ENCODE results near the gene RET.

The RET gene

DNA sequence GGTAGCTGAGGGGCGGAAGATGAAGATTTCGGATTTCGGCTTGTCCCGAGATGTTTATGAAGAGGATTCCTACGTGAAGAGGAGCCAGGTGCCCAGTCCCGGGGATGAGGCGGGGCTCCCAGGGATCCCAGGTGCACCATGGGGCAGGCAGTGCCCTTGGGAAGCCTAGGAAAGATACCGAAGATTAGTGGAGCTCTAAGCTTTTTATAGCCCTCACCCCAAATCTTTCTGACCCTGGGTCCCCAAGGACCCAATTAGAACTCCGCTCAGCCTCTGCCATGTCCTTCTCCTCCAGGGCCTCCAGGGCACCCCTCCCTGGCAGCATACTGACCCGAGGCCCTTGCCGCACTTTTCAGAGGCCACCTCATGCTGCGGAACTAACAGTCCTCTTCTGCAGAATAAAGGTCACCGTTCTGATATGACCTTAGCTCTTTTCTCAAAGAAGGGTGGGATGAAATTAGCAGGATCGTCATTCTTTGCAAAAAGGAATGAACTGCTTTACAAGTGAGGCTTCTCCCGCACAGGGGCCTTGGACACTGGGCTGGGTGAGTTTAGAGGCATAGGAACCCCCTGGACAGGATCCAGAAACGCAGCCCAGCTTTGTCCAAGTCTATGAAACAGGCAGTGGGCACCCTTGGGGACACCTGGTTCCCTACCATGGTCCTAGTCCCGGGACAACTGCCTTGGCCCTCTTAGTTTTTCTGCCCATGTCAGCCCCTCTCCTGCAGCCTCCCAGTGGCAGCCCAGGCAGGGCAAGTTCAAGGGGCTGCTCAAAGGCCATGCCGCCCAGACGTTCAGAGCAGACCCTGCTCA is 43.5 kb downstream of the RET start:
- DNase-seq (ENCODE audit: low read depth, low spot score): no peak

DNA sequence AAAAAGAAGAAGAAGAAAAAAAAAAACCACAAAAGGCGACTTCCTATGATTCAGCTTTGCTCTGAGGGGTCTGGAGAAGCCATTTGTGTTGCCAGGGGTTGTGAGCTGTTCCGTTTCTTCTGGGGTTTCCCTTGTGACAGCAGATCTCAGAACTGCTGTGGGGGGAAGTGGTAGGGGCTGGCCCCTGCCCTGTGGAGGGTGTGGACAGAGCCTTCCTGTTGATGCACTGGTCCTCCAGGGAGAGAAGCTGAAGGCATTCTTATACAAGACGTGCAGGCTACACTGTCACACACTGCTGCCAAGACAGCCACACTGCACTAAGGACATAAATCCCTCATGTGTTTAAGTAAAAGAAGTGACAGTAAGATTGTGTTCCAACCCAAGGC is 44.1 kb downstream of the RET start:
- DNase-seq (ENCODE audit: low read depth, low spot score): no peak

DNA sequence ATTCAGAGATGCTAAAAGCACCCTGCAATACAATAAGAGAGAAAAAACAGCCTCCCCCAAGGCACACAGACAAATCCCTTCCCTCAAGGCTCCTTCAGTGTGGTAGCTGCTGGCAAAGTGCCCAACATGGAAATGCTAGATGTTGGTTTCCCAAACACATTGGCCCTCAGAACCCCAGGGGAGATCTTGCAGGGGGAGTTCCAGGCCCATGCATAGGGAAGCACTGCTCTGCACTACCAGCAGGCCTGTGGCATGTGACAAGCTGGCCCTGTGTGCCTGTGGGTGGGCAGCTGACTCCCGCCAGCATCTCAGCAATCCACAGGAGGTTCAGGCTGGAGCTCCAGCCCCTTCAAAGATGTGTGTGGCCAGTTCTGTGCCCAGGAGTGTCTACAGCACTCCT is 44.6 kb downstream of the RET start:
- DNase-seq (ENCODE audit: low read depth, low spot score): no peak

DNA sequence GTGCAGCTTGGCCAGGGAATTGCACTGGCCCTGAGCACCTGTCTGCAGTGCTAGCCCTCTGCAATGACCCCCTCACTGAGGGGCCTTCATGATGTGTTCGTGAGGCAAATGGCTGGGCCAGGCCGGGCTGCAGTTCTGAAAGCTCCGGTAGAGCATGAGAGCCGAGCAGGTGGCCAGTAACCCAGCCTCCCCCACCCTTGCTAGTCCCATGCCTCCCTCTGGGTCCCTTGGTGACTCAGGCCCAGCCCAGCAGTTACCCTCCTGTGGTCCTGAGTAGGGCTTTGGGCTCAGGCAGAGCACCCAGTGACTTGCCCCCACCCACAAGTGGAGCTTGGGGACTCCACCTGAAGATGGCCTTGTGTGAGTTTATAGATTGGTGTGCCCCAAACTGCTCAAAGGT is 45.2 kb downstream of the RET start:
- DNase-seq (ENCODE audit: low read depth, low spot score): no peak

DNA sequence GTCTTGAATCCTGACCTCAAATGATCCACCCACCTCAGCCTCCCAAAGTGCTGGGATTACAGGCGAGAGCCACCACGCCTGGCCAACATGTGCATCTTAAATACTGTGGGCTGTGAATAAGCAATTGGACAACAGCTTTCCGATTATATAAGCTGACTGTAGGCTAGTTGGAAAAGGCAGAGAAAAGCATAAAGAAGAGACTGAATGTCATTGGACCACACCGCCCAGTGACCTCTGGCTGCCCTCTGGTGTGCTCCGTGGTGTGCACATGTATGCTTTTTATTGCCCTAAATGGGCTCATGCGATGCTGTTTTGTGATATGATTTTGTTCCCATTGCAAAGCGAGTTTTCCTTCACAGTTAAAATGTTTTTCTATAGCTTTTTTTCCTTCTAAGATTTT is 46.0 kb downstream of the RET start:
- no peak for DNase-seq (ENCODE audit: low read depth, low spot score)

DNA sequence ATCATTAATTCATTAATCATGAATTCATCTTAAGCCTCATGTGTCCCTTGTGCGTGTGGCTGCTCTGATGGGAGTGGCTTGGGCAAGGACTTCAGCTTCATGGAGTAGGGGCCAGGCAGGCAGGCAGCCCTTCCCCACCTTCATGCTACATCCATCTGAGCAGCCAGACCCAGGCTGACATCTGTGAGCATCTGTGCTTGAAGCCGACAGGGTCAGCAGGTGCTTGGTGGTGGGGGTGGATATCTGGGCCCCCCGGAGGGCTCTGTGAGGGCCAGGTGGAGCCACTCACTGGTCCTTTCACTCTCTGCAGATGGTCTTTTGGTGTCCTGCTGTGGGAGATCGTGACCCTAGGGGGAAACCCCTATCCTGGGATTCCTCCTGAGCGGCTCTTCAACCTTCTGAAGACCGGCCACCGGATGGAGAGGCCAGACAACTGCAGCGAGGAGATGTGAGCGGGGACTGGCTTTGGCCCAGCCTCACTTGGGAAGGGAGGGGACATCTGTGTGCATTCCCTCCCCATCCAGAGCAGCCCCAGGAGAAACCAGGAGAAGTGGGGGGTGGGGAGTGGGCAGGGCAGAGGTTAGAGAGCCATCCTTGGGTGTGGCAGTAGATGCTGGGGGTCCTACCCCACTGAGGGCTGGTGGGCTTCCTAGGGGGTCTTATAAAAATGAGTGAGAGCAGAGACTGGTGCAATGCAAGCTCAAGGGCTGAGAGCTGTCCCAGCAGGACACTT is 46.7 kb downstream of the RET start:
- no peak for DNase-seq (ENCODE audit: low read depth, low spot score)

DNA sequence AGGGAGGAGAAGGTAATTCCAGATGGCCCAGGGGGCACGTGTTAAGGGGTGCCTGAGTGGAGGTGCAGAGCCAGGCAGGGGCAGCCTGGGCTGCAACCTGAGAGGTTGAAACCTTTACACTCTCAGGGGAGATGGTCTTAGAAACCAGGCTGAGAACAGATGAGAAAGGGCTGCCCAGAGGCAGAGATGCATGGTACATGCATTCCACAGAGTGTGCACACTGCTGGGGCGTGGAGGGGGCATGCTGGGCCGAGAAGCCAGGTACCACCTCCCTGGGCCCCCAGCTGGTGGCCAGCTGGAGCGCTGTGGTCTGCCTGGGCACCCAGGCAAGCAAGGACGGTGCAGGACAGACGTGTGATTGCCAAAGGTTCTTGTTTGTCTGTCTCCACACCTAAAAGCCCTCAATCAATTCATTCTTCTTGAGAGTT is 47.2 kb downstream of the RET start:
- DNase-seq (ENCODE audit: low read depth, low spot score): no peak

DNA sequence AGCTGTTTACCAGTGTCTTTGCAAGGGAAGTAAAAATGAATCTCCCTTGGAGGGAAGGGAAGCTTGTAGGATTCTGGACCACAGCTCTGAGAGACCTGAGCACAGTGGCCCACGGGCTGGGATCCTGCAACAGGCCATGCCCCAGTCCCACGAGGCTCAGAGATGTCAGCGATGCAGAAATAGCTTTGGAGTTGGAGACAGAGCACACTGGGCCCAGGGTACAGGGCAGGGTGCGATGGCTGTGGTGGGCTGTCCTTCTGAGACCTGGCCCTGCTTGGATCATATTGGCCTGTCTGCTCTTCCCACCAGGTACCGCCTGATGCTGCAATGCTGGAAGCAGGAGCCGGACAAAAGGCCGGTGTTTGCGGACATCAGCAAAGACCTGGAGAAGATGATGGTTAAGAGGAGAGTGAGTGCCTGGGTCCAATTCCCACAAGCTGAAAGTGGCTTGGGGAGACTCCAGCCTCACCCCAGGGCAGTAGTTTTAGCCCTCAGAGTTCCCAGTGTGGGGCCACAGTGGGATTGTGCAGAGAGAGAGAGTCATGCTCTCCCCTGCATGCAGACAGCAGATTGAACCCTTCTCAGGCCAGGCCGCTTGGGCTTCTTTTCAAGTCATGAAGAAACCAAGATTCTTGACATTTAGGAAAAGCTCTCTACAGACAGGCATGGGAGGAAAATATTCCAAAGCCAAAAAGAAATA is 47.9 kb downstream of the RET start:
- no peak for DNase-seq (ENCODE audit: low read depth, low spot score)

DNA sequence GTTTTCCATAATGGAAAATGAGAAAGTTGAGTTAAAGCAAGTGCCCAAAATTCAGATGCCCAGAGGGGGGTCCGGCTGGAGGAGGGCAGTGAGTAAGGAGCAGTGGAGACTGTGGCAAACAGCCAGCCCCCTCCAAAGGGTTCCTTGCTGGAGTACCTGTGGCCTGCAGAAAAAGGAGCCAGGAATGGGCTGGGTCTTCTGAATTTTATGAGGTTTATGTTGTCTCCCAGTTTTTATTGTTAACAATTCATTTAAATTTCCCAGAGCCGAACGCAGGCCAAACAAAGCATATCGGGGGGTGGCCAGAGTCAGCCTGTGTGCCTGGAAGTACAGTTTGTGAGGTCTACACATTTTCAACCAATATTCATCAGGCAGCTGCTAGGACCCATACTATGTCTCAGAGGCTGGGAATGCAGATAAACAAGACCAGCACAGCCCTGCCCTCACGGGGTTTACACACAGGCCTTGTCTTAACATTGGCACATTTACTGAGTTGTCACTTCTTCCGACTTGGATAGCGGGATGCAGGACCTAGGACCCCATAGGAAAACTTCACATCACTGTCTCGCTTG is 48.5 kb downstream of the RET start:
- DNase-seq (ENCODE audit: low read depth, low spot score): no peak

DNA sequence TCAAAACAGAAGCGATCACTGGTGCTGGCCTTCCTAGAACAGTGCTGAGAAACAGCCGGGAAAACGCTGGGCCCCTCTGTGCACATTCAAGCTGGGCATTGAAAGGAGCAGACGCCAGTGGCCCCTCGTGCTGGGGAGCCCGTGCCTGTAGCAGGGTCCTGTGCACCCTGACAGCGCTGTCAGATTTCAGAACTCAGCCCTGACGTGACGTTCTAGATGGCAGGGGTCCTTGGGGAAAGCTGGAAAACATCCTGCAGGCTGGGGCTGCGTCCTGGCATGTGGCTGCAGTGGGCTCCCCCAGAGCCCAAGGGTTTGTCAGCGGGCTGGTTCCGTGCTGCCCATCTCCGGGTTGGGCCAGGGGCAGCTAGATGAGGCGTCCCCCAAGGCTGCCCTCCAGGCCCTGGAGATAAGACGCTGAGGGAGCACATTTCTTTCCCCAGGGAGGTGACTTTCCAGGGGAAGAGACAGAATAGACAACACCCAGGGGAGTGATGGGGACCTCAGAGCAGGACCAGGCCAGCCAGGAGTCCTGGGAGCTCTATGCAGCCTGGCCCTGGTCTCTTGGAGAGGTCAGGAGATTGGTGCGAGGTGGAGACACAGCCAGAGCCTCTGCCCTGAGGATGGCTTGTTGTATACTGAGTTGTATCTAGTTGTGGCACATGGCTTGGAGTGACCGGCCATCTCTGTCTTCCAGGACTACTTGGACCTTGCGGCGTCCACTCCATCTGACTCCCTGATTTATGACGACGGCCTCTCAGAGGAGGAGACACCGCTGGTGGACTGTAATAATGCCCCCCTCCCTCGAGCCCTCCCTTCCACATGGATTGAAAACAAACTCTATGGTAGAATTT is 49.2 kb downstream of the RET start:
- no peak for DNase-seq (ENCODE audit: low read depth, low spot score)

DNA sequence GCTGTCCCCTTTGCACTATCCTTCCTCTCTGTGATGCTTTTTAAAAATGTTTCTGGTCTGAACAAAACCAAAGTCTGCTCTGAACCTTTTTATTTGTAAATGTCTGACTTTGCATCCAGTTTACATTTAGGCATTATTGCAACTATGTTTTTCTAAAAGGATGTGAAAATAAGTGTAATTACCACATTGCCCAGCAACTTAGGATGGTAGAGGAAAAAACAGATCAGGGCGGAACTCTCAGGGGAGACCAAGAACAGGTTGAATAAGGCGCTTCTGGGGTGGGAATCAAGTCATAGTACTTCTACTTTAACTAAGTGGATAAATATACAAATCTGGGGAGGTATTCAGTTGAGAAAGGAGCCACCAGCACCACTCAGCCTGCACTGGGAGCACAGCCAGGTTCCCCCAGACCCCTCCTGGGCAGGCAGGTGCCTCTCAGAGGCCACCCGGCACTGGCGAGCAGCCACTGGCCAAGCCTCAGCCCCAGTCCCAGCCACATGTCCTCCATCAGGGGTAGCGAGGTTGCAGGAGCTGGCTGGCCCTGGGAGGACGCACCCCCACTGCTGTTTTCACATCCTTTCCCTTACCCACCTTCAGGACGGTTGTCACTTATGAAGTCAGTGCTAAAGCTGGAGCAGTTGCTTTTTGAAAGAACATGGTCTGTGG is 50.0 kb downstream of the RET start:
- no peak for DNase-seq (ENCODE audit: low read depth, low spot score)

DNA sequence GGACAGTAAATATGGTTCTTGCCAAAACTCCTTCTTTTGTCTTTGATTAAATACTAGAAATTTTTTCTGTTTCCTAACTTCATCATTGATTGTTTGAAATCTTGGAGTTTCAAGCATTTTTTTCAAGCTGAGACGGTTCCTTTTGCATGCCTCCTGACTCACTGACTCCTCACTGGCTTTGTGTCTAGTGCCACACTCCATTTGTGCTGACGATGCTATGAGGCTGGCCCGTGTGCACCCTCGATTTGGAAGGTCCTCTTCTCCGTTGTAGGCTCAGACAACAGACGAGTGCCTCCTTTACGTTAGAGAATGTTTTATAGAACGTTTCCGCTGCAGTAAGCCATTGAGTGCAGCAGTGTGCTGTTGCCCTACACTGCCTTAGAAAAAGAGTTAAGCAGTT is 50.6 kb downstream of the RET start:
- no peak for DNase-seq (ENCODE audit: low read depth, low spot score)

DNA sequence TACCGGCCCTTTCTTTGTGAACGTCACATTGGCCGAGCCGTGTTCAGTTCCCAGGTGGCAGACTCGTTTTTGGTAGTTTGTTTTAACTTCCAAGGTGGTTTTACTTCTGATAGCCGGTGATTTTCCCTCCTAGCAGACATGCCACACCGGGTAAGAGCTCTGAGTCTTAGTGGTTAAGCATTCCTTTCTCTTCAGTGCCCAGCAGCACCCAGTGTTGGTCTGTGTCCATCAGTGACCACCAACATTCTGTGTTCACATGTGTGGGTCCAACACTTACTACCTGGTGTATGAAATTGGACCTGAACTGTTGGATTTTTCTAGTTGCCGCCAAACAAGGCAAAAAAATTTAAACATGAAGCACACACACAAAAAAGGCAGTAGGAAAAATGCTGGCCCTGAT is 51.5 kb downstream of the RET start:
- no peak for DNase-seq (ENCODE audit: low read depth, low spot score)

DNA sequence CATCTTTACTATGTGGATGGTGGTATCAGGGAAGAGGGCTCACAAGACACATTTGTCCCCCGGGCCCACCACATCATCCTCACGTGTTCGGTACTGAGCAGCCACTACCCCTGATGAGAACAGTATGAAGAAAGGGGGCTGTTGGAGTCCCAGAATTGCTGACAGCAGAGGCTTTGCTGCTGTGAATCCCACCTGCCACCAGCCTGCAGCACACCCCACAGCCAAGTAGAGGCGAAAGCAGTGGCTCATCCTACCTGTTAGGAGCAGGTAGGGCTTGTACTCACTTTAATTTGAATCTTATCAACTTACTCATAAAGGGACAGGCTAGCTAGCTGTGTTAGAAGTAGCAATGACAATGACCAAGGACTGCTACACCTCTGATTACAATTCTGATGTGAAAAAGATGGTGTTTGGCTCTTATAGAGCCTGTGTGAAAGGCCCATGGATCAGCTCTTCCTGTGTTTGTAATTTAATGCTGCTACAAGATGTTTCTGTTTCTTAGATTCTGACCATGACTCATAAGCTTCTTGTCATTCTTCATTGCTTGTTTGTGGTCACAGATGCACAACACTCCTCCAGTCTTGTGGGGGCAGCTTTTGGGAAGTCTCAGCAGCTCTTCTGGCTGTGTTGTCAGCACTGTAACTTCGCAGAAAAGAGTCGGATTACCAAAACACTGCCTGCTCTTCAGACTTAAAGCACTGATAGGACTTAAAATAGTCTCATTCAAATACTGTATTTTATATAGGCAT is 52.3 kb downstream of the RET start:
- no peak for DNase-seq (ENCODE audit: low read depth, low spot score)

DNA sequence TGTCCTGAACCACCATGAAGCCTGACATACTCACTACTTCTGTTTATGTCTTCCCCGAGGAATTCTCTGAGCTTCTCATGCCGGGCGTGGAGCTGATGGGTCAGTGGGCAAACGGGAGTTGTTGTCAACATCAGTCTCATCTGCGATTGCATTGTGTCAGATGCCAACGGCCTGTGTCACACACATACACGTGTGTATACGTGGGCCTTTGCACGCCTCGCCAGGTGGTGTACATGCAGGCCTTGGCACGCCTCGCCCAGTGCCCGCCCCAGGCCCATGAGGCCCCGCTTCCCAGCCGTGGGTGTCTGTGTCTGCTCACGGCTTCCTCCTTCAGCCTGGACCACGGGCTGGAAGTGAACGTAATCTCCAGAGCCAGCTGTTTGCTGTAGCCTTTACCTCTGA is 53.9 kb downstream of the RET start:
- no peak for DNase-seq (ENCODE audit: low read depth, low spot score)

DNA sequence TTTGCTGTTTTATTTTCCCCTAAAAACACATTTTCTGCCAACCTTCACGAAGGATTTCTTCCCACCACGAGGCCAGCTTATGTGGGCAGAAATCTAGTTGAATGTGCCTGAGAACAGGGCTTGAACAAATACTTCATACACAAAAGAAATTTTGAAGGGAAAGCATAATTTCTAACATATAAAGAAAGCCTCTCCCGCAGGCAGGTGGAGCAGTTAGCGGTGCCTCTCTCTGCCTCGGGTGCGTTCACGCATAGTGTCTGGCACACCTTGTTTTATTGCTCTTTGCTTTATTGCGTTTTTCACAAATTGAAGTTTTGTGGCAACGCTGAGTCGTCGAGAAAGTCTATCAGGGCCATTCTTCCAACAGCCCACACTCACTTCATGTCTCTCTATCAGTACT is 54.4 kb downstream of the RET start:
- DNase-seq (ENCODE audit: low read depth, low spot score): no peak

DNA sequence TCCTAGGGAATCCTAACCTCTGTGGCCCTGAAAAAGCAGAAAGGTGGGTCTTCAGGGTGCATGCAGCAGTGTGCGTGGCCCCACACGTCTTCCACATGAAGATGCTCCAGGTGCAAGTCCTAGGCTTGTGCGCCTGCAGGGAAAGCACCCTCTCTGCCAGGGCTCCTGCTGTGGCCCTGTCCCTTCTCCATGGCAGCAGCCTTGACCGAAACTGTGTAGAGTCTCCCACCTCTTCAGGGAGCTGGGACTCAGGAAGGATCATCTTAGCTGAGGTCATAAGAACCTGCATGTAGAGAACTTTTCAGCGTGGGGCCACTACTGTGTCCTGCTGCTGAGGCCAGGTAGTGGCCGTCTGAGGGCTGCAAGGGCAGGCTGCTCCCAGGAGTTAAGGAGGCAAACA is 55.0 kb downstream of the RET start:
- DNase-seq (ENCODE audit: low read depth, low spot score): no peak

DNA sequence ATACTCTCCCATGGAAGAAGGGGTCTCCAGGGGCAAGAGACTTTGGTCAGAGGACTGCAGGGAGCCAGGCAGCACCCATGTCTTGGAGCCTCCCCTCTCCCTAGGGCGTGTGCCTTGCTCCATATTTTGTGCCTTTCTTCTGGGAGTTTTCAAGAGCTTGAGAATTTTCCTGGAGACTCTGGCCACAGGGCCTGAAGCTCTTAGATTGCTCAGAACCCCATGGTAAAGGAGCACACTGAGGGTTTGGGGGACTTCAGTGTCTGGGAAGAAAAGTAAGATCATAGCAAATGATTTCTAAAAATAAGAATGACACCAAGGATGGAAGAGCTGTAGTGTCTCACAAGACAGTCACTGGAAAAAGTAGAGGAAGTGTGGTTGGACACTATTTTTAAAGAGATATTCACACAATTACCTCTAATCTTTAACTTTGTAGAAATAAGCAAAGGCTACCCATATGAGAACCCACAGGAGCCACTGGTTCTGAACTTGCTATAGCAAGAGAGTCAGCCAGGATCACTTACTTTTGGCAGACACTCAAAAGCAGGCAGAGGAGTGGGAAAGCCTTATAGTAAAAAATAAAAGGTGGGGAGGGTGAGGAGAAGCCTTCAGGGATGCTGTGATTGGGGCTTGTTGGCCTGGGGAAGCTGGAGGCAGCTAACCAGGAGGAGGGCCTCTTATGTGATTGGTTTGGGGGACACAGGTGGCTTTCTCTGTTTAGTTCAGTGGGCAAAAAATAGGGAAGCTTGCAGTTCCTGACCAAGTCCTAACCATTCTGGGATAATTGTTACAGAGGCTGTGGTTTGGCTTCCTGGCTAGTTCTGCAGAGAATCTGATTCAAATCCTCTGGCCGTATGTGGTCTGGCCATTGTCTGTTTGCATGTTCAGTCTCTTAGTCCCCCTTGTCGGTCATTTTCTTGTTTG is 56.3 kb downstream of the RET start:
- DNase-seq (ENCODE audit: low read depth, low spot score): no peak

Measured in activated naive CD8-positive, alpha-beta T cell treated with anti-CD3 and anti-CD28 coated beads, Interleukin-2, amount 50 U/mL, for 16 hours (primary cell).